Measurements from ENCODE around the gene AGAP5.

GRCh38 chr10:73732426-73732825, 34.5 kb upstream of the AGAP5 start:
- TF ChIP-seq, protein P1, sequence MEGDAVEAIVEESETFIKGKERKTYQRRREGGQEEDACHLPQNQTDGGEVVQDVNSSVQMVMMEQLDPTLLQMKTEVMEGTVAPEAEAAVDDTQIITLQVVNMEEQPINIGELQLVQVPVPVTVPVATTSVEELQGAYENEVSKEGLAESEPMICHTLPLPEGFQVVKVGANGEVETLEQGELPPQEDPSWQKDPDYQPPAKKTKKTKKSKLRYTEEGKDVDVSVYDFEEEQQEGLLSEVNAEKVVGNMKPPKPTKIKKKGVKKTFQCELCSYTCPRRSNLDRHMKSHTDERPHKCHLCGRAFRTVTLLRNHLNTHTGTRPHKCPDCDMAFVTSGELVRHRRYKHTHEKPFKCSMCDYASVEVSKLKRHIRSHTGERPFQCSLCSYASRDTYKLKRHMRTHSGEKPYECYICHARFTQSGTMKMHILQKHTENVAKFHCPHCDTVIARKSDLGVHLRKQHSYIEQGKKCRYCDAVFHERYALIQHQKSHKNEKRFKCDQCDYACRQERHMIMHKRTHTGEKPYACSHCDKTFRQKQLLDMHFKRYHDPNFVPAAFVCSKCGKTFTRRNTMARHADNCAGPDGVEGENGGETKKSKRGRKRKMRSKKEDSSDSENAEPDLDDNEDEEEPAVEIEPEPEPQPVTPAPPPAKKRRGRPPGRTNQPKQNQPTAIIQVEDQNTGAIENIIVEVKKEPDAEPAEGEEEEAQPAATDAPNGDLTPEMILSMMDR (CRISPR knock-in tag; IDR thresholded peaks at IDR 0.05): no peak
- no peak for TF ChIP-seq GATAD2A (CRISPR knock-in tag; IDR thresholded peaks at IDR 0.05)
- no peak for TF ChIP-seq MIXL1 (CRISPR knock-in tag; IDR thresholded peaks at IDR 0.05)
- TF ChIP-seq E2F1 (CRISPR knock-in tag; IDR thresholded peaks at IDR 0.05): no peak
- no peak for TF ChIP-seq UBTF (CRISPR knock-in tag; IDR thresholded peaks at IDR 0.05)
- TF ChIP-seq ZBTB1 (CRISPR knock-in tag; IDR thresholded peaks at IDR 0.05; ENCODE audit: borderline replicate concordance): no peak
- no peak for TF ChIP-seq RAD21 (CRISPR knock-in tag; IDR thresholded peaks at IDR 0.05)

Data from HepG2 (cell line).